Measurements from ENCODE around the gene PARD6A.

The PARD6A gene

DNA sequence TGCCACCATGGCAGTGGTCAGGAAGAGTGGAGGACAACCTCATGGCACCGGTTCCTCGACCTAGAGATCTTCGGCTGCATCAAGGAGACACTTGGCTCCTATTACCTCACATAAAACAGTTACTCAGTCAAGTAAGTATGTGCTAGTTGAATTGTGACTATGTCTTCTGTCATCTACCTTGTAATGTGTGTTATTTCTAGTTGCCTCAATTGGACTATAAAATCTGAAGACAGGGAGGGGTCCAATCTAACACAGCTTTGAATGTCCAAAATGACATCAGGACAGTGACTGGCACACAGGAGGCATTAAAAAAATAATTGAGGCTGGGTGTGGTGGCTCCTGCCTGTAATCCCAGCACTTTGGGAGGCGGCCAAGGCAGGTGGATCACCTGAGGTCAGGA lies 23.0 kb downstream of the PARD6A start:
- TF ChIP-seq YY1 (IDR thresholded peaks at IDR 0.05; ENCODE audit: low read depth) (no peak), CREB1 (IDR thresholded peaks at IDR 0.05; ENCODE audit: low read depth) (no peak)
- TF ChIP-seq, protein P1, sequence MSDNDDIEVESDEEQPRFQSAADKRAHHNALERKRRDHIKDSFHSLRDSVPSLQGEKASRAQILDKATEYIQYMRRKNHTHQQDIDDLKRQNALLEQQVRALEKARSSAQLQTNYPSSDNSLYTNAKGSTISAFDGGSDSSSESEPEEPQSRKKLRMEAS (IDR thresholded peaks at IDR 0.05), result no peak

DNA sequence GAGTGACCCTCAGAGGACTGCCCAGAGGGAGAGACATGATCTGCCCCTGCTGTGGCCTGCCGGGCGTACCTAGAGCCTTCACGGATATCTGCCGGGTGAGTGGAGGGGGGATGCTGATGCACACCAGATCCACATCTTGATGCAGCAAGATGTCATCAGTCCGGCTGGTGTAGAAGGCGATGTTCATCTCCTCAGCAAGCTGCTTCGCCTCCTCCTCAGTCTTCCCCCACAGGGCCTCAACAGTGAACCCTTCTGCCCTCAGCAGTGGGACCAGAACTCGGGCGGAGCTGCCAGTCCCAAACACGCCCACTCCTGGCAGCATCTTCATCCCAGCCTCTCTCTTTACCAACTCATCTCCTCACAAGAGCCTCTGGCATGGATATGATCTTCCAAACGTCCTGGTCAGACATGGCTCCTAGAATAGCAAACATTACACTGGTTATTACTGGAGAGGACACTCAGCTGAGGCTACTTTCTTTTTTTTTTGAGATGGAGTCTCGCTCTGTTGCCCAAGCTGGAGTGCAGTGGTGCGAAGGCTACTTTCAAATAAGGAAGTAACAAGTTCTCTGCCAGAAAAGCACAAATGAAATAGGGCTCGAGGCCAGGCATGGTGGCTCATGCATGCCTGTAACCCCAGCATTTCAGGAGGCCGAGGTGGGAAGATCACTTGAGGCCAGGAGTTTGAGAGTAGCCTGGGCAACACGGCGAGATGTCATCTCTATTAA lies 24.8 kb downstream of the PARD6A start:
- TF ChIP-seq YY1 (IDR thresholded peaks at IDR 0.05; ENCODE audit: low read depth), result no peak
- TF ChIP-seq TAF1 (IDR thresholded peaks at IDR 0.05; ENCODE audit: low read depth), result no peak

DNA sequence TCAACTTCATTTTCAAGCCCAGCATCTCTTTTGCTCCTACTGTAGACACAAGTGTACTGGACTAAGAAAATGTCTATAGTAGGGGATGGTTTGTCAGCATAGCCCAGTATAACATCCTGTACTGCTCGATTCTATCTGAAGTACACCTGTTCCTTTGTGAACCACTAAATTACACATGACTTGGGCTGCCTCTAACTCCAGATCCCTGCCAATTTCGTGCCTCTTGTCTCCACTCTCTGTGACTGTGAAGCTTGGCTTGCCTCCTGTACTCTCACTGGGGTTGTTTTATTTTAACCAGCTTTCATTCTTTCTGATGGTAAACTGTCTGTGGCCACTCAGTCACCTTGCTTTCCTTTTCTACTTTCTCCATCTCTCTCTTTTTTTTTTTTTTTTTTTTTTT lies 33.9 kb downstream of the PARD6A start:
- TF ChIP-seq CEBPB (IDR thresholded peaks at IDR 0.05), result no peak
- no peak for TF ChIP-seq RAD21 (IDR thresholded peaks at IDR 0.05; ENCODE audit: low read depth)
- TF ChIP-seq TAF1 (IDR thresholded peaks at IDR 0.05; ENCODE audit: low read depth), result no peak
- TF ChIP-seq, protein P2, sequence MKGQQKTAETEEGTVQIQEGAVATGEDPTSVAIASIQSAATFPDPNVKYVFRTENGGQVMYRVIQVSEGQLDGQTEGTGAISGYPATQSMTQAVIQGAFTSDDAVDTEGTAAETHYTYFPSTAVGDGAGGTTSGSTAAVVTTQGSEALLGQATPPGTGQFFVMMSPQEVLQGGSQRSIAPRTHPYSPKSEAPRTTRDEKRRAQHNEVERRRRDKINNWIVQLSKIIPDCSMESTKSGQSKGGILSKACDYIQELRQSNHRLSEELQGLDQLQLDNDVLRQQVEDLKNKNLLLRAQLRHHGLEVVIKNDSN (IDR thresholded peaks at IDR 0.05), result no peak
- TF ChIP-seq YY1 (IDR thresholded peaks at IDR 0.05; ENCODE audit: low read depth), result no peak
- TF ChIP-seq EGR1 (IDR thresholded peaks at IDR 0.05), result no peak
- no peak for TF ChIP-seq TCF12 (IDR thresholded peaks at IDR 0.05; ENCODE audit: low read depth)
- TF ChIP-seq CREB1 (IDR thresholded peaks at IDR 0.05; ENCODE audit: low read depth), result no peak
- TF ChIP-seq ZBTB7A (IDR thresholded peaks at IDR 0.05; ENCODE audit: low read depth), result no peak
- no peak for TF ChIP-seq NFIC (IDR thresholded peaks at IDR 0.05)
- no peak for TF ChIP-seq EP300 (IDR thresholded peaks at IDR 0.05; ENCODE audit: borderline replicate concordance)
- no peak for TF ChIP-seq TEAD4 (IDR thresholded peaks at IDR 0.05)
- TF ChIP-seq, protein P1 (IDR thresholded peaks at IDR 0.05), result no peak
- TF ChIP-seq, protein P3, sequence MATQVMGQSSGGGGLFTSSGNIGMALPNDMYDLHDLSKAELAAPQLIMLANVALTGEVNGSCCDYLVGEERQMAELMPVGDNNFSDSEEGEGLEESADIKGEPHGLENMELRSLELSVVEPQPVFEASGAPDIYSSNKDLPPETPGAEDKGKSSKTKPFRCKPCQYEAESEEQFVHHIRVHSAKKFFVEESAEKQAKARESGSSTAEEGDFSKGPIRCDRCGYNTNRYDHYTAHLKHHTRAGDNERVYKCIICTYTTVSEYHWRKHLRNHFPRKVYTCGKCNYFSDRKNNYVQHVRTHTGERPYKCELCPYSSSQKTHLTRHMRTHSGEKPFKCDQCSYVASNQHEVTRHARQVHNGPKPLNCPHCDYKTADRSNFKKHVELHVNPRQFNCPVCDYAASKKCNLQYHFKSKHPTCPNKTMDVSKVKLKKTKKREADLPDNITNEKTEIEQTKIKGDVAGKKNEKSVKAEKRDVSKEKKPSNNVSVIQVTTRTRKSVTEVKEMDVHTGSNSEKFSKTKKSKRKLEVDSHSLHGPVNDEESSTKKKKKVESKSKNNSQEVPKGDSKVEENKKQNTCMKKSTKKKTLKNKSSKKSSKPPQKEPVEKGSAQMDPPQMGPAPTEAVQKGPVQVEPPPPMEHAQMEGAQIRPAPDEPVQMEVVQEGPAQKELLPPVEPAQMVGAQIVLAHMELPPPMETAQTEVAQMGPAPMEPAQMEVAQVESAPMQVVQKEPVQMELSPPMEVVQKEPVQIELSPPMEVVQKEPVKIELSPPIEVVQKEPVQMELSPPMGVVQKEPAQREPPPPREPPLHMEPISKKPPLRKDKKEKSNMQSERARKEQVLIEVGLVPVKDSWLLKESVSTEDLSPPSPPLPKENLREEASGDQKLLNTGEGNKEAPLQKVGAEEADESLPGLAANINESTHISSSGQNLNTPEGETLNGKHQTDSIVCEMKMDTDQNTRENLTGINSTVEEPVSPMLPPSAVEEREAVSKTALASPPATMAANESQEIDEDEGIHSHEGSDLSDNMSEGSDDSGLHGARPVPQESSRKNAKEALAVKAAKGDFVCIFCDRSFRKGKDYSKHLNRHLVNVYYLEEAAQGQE (IDR thresholded peaks at IDR 0.05; ENCODE audit: low read depth), result no peak
- TF ChIP-seq FOXM1 (IDR thresholded peaks at IDR 0.05; ENCODE audit: borderline replicate concordance, low read depth), result no peak

DNA sequence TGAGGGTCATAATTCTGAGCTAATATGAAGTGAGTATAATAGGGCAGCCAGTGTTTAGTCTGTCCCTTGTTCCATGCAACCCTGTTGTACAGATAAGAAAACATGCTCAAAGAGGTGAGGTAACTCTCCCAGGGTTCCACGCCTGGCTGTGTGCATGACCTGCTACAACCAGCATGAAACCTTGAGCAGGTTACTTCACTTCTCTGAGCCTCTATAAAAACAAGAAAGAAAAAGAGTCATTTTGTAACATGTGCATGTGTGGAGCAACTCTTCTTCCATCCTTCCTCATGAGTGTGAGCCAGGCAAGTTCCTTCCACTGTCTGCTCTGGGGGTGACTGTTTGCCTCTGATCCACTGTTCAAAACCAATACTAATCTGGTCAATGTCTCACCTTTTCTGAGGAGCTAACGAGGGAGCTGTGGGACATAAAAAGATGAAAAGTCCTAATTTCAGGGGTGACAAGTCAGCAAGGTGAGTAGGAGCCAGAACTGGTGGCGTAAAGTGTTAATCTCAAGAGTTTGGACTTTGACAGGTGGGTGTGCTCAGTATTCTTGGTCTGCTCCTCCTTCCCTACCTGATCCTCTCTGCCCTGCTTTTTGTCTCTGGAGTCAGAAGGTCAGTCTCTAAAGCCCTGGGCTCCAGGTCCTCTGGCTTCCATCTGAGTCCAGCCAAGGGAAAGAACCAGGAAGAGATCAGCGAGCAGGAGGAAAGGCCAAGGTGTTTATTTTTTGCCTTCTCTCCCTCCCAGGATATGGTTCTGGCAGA lies 36.8 kb downstream of the PARD6A start:
- TF ChIP-seq CREB1 (IDR thresholded peaks at IDR 0.05; ENCODE audit: low read depth), result no peak
- TF ChIP-seq NFIC (IDR thresholded peaks at IDR 0.05), result no peak
- no peak for TF ChIP-seq EP300 (IDR thresholded peaks at IDR 0.05; ENCODE audit: borderline replicate concordance)
- no peak for TF ChIP-seq FOXM1 (IDR thresholded peaks at IDR 0.05; ENCODE audit: borderline replicate concordance, low read depth)
- no peak for TF ChIP-seq EGR1 (IDR thresholded peaks at IDR 0.05)
- no peak for TF ChIP-seq TCF12 (IDR thresholded peaks at IDR 0.05; ENCODE audit: low read depth)
- no peak for TF ChIP-seq CEBPB (IDR thresholded peaks at IDR 0.05)
- TF ChIP-seq, protein P2 (IDR thresholded peaks at IDR 0.05), result no peak
- no peak for TF ChIP-seq ZBTB7A (IDR thresholded peaks at IDR 0.05; ENCODE audit: low read depth)
- TF ChIP-seq YY1 (IDR thresholded peaks at IDR 0.05; ENCODE audit: low read depth), result no peak
- TF ChIP-seq, protein P1 (IDR thresholded peaks at IDR 0.05), result no peak
- TF ChIP-seq, protein P3 (IDR thresholded peaks at IDR 0.05; ENCODE audit: low read depth), result no peak
- no peak for TF ChIP-seq TEAD4 (IDR thresholded peaks at IDR 0.05)
- TF ChIP-seq TAF1 (IDR thresholded peaks at IDR 0.05; ENCODE audit: low read depth), result no peak
- TF ChIP-seq RAD21 (IDR thresholded peaks at IDR 0.05; ENCODE audit: low read depth), result no peak

DNA sequence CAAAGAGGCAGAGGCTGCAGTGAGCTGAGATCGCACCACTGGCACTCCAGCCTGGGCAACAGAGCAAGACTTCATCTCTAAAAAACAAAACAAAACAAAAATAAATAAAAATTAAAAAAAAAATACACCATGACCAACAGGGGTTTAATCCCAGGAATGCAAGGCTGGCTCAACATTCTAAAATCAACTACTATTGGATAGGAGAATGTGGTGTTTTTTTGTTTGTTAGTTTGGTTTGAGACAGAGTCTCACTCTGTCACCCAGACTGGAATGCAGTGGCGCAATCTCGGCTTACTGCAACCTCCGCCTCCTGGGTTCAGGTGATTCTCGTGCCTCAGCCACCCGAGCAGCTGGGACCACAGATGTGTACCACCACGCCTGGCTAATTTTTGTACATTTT lies 38.5 kb downstream of the PARD6A start:
- TF ChIP-seq, protein P1 (IDR thresholded peaks at IDR 0.05), result no peak
- TF ChIP-seq CEBPB (IDR thresholded peaks at IDR 0.05), result no peak
